Stimulated activated CD4-positive, alpha-beta T cell treated with anti-CD3 and anti-CD28 coated beads, TNF-alpha, amount 100 ng/mL, for 1 hour (primary cell): ENCODE data around the gene MVK.
"Not testable (repeated sequence)": the region's sequence is repeated elsewhere in the genome, so short reads cannot be mapped to it uniquely, and the experiment has no call there.

Source experiments
- DNase-seq, 3 donors: peaks; one replicate each; pipeline ENCODE4 v3.0.0-alpha.2; 2020; ENCODE audit warnings: low read depth in 3 of 3, low spot score in 1 of 3

MVK gene

GRCh38 chr12:109588461-109589239 is 15.1 kb downstream of the MVK start:
- no peak for DNase-seq

GRCh38 chr12:109589240-109589590 is 15.6 kb downstream of the MVK start:
- no peak for DNase-seq

- DNase-seq = no peak
These were observed 16.2 kb downstream of the MVK start for GRCh38 chr12:109589691-109590245.

- DNase-seq = no peak
These were observed 17.0 kb downstream of the MVK start for GRCh38 chr12:109590566-109590965.

- DNase-seq = no peak
These were observed 17.4 kb downstream of the MVK start for GRCh38 chr12:109591041-109591440.

GRCh38 chr12:109592195-109592904 is 18.8 kb downstream of the MVK start:
- no peak for DNase-seq

- DNase-seq = no peak
These were observed 19.3 kb downstream of the MVK start for GRCh38 chr12:109592905-109593272.

- no peak for DNase-seq
These were observed 21.1 kb downstream of the MVK start for GRCh38 chr12:109594556-109595317.

- no peak for DNase-seq
These were observed 21.8 kb downstream of the MVK start for GRCh38 chr12:109595321-109595902.

GRCh38 chr12:109596418-109597244 is 23.0 kb downstream of the MVK start:
- DNase-seq = no peak

GRCh38 chr12:109597414-109597794 is 23.8 kb downstream of the MVK start:
- DNase-seq = no peak

GRCh38 chr12:109597795-109598427 is 24.3 kb downstream of the MVK start:
- peak; percentile 3 to 47 (median 15) for DNase-seq

- no peak for DNase-seq
These were observed 24.8 kb downstream of the MVK start for GRCh38 chr12:109598428-109598854.

GRCh38 chr12:109599087-109599486 is 25.5 kb downstream of the MVK start:
- no peak for DNase-seq

GRCh38 chr12:109600481-109600880 is 26.9 kb downstream of the MVK start:
- no peak for DNase-seq

- DNase-seq = no peak
These were observed 27.4 kb downstream of the MVK start for GRCh38 chr12:109600995-109601394.

GRCh38 chr12:109601557-109601956 is 28.0 kb downstream of the MVK start:
- DNase-seq = no peak

GRCh38 chr12:109602132-109602531 is 28.5 kb downstream of the MVK start:
- DNase-seq = not testable (repeated sequence)

GRCh38 chr12:109604132-109604585 is 30.6 kb downstream of the MVK start:
- no peak for DNase-seq

GRCh38 chr12:109605016-109605415 is 31.4 kb downstream of the MVK start:
- no peak for DNase-seq
